ENCODE results near the gene ICA1. TPM values are rescaled to one million over a fixed set of nuclear protein-coding genes. Genes with fewer than 3 reads are reported as not detected.

ICA1 gene
- total RNA-seq, 1 experiment from 2014 or later: 28.8 TPM

DNA sequence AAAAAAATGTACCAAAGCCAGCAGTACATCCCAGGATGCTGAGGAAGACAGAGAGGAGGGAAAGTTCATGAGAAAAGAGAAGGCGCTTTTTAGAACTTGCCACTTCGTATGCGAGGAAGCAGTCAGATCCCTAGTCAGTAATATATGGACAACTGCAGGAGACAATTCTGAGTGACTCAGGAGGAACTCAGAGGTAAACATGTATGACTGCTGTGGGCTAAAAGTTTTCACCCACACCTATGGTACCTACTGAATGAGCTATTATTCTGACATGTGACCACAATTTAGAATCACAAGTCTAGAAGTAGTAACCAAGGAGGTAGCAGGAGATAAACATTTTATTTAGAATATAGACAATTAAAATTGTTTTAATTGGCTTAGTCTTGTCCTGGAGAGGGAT is 126.5 kb downstream of the ICA1 start:
- Histone ChIP-seq H3K79me1 (ENCODE audit: insufficient read depth, low read depth, low read length, poor library complexity, severe bottlenecking) (no peaks in the 10 kb centered on the region), H3K9me3 (ENCODE audit: control insufficient read depth, low read depth, low read length) (no peaks in the 10 kb centered on the region), H3K27me3 (ENCODE audit: insufficient read depth, low read length) (no peaks in the 10 kb centered on the region), H2AK5ac (ENCODE audit: insufficient read length, low read length) (no peak overlapping the region), H3T11ph (ENCODE audit: low read length) (no peak overlapping the region), H3K27ac (ENCODE audit: insufficient read length, low read depth, low read length) (no peak overlapping the region), H2BK20ac (ENCODE audit: low read depth, low read length, poor library complexity, severe bottlenecking) (no peak overlapping the region), H4K20me1 (ENCODE audit: control insufficient read depth, insufficient read depth, insufficient read length) (no peaks in the 10 kb centered on the region), H3K56ac (ENCODE audit: insufficient read length, low read depth, low read length) (no peak overlapping the region), H3K23me2 (ENCODE audit: insufficient read length, low read depth, low read length, poor library complexity, severe bottlenecking) (no peaks in the 10 kb centered on the region), H3K23ac (ENCODE audit: insufficient read length, low read depth, low read length) (no peak overlapping the region), H3K4me1 (ENCODE audit: insufficient read depth, low read length) (no peaks in the 10 kb centered on the region), H3K18ac (ENCODE audit: insufficient read length, low read depth, low read length) (no peak overlapping the region), H3K4ac (ENCODE audit: low read depth, low read length) (no peak overlapping the region), H4K91ac (ENCODE audit: insufficient read length, low read depth, low read length) (no peak overlapping the region), H2AFZ (ENCODE audit: low read length) (no peak overlapping the region), H4K5ac (ENCODE audit: insufficient read length, low read depth, low read length) (no peak overlapping the region), H4K8ac (replicated peaks; ENCODE audit: insufficient read length, low read depth, low read length) (no peak overlapping the region), H2BK120ac (ENCODE audit: low read depth, low read length, poor library complexity, severe bottlenecking) (no peak overlapping the region), H2BK5ac (ENCODE audit: insufficient read length, low read length) (no peak overlapping the region), H2BK15ac (ENCODE audit: low read depth, low read length) (no peak overlapping the region), H3K4me2 (ENCODE audit: insufficient read depth, insufficient read length, low read length) (no peak overlapping the region), H3K79me2 (ENCODE audit: insufficient read depth, low read length) (no peaks in the 10 kb centered on the region), H3K14ac (ENCODE audit: insufficient read depth, low read length) (no peak overlapping the region), H3K9ac (ENCODE audit: extremely low read depth, insufficient read length, low read length) (no peak overlapping the region), H2BK12ac (ENCODE audit: insufficient read length, low read depth, low read length) (no peak overlapping the region)
- Mint-ChIP-seq H3K4me1 (no peaks in the 10 kb centered on the region; a peak in 1 of 4 replicates), H3K9me3 (no peaks in the 10 kb centered on the region), H3K27me3 (ENCODE audit: low read depth) (no peaks in the 10 kb centered on the region), H3K4me3 (no peak overlapping the region), H3K36me3 (ENCODE audit: insufficient read depth in 1 of 3, low read depth in 3 of 3) (no peaks in the 10 kb centered on the region), H3K27ac (no peak overlapping the region)
- TF ChIP-seq, protein P1, sequence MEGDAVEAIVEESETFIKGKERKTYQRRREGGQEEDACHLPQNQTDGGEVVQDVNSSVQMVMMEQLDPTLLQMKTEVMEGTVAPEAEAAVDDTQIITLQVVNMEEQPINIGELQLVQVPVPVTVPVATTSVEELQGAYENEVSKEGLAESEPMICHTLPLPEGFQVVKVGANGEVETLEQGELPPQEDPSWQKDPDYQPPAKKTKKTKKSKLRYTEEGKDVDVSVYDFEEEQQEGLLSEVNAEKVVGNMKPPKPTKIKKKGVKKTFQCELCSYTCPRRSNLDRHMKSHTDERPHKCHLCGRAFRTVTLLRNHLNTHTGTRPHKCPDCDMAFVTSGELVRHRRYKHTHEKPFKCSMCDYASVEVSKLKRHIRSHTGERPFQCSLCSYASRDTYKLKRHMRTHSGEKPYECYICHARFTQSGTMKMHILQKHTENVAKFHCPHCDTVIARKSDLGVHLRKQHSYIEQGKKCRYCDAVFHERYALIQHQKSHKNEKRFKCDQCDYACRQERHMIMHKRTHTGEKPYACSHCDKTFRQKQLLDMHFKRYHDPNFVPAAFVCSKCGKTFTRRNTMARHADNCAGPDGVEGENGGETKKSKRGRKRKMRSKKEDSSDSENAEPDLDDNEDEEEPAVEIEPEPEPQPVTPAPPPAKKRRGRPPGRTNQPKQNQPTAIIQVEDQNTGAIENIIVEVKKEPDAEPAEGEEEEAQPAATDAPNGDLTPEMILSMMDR (conservative IDR thresholded peaks at IDR 0.05): no peak
- DNase-seq: no peak
- no CpG with 5 or more reads among the region's 3 CpGs for WGBS (ENCODE audit: extremely low coverage, insufficient read length, low lambda C conversion rate)

All from H9 (cell line).